RPMI7951 (cell line): ENCODE data around the gene PCDH17. TPM values are rescaled to one million over a fixed set of nuclear protein-coding genes. Genes with fewer than 3 reads are reported as not detected.

ENCODE experiments used
- DNase-seq: peaks from one replicate; pipeline ENCODE4 v3.0.0-alpha.2; 2012; ENCODE audit warnings: low read depth
- total RNA-seq: library from RNA; depleted of rRNA; stranded (reverse); fragments of >200 nt; shearing (Covaris generic); gene quantifications from 2 replicates; pipeline ENCODE4 v1.2.3, GENCODE V29; 2014; rRNA removed

PCDH17 gene
- under 0.01 TPM in 1 of 2 replicates, not detected in the other for total RNA-seq

GRCh38 chr13:57631596-57632275 is at the start of gene PCDH17:
Gene PCDH17, plus strand, starts transcription at chr13:57631744. Its CDS starts 803 bp downstream, at chr13:57632547.
- peak; percentile 15 for DNase-seq

GRCh38 chr13:57582032-57582431 is 49.5 kb upstream of the PCDH17 start:
- DNase-seq, result no peak

- no peak for DNase-seq
These were observed 48.0 kb upstream of the PCDH17 start for GRCh38 chr13:57583529-57583928.

- no peak for DNase-seq
These were observed 42.9 kb upstream of the PCDH17 start for GRCh38 chr13:57588639-57589038.

- no peak for DNase-seq
These were observed 35.8 kb upstream of the PCDH17 start for GRCh38 chr13:57595775-57596174.

GRCh38 chr13:57601536-57601935 is 30.0 kb upstream of the PCDH17 start:
- no peak for DNase-seq

GRCh38 chr13:57604442-57604841 is 27.1 kb upstream of the PCDH17 start:
- DNase-seq, result no peak

- DNase-seq, result no peak
These were observed 19.6 kb upstream of the PCDH17 start for GRCh38 chr13:57611969-57612368.

- no peak for DNase-seq
These were observed 19.0 kb upstream of the PCDH17 start for GRCh38 chr13:57612568-57612967.

- peak; percentile 38 for DNase-seq
These were observed 6.7 kb upstream of the PCDH17 start for GRCh38 chr13:57624565-57625435.

- DNase-seq, result peak; percentile 7
These were observed 3.9 kb upstream of the PCDH17 start for GRCh38 chr13:57627663-57628062.

- no peak for DNase-seq
These were observed 2.1 kb upstream of the PCDH17 start for GRCh38 chr13:57629391-57629804.

GRCh38 chr13:57629821-57630235 is 1.7 kb upstream of the PCDH17 start:
- DNase-seq, result peak; percentile 51

GRCh38 chr13:57630661-57631595 is 616 bp upstream of the PCDH17 start:
- peak; percentile 61 for DNase-seq

- no peak for DNase-seq
These were observed 964 bp downstream of the PCDH17 start for GRCh38 chr13:57632276-57633140.

GRCh38 chr13:57633141-57633949 is 1.8 kb downstream of the PCDH17 start:
- DNase-seq, result no peak

- no peak for DNase-seq
These were observed 2.6 kb downstream of the PCDH17 start for GRCh38 chr13:57633950-57634838.

- DNase-seq, result no peak
These were observed 3.3 kb downstream of the PCDH17 start for GRCh38 chr13:57634839-57635165.

- no peak for DNase-seq
These were observed 4.1 kb downstream of the PCDH17 start for GRCh38 chr13:57635541-57636085.
